ENCODE measurements around the gene VSIG8.

DNA sequence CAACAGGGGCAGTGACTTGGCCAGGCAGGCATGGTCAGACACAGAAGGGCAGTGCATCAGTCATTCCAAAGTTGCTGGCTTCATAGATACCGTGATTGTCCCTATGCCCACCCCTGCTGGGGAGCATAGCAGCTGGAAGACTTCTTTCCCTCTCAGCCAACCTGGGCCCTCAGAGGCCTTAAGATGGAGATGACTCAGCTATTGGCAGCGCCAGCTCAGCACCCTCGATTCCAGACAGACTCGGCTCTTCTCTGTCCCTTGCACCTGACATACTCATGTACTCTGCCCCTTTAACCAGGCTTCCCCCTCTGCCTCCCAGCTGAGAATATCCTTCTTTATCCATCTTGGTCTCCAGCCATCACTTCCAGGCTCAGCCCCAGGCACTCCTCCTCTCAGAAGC, 19.0 kb downstream of the VSIG8 start:
- TF ChIP-seq, protein P1, sequence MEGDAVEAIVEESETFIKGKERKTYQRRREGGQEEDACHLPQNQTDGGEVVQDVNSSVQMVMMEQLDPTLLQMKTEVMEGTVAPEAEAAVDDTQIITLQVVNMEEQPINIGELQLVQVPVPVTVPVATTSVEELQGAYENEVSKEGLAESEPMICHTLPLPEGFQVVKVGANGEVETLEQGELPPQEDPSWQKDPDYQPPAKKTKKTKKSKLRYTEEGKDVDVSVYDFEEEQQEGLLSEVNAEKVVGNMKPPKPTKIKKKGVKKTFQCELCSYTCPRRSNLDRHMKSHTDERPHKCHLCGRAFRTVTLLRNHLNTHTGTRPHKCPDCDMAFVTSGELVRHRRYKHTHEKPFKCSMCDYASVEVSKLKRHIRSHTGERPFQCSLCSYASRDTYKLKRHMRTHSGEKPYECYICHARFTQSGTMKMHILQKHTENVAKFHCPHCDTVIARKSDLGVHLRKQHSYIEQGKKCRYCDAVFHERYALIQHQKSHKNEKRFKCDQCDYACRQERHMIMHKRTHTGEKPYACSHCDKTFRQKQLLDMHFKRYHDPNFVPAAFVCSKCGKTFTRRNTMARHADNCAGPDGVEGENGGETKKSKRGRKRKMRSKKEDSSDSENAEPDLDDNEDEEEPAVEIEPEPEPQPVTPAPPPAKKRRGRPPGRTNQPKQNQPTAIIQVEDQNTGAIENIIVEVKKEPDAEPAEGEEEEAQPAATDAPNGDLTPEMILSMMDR (IDR thresholded peaks at IDR 0.05), result no peak
- TF ChIP-seq POLR2A (IDR thresholded peaks at IDR 0.05), result no peak
